Measurements from ENCODE around the gene APBA1.

APBA1 gene

DNA sequence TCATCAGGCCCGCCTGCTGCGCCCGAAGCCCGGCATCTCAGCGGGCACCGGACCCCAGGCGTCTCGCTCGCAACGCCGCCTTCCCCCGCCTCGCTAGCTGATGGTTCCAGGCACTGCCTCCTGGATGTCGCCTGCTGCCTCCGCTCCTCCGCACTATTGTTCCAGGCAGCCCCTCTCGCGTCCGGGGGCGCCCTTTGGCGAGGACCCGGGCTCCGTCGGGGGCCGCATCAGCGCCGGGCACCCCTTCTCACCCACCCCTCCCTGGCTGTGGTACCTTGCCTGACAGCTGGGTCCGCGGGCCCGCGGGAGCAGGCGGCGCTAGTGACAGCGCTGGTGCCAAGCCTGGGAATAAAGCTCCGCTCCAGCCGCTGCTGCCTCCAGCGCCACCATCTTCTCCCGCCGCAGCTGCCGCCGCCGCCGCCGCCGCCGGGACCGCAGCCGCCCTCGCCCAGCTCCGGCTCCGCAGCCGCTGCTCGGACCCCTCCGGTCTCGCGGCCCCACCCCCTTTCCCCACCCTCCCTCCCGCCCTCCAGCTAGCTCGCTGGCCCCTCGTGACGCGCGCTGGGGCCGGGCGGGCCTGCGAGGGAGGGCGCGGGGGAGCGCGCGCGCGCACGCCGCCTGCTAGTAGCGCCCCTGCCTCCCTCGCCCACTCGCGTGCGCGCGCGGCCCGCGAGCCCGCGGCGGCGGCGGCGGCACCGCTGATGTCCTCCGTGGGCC, at the start of gene APBA1:
Gene APBA1 (minus strand): TSS at position 493 of the 717 bp plus-strand sequence.
- no peak for DNase-seq (ENCODE audit: extremely low read depth in 1 of 2, low read depth in 1 of 2)

GRCh38 chr9:69719983-69720382, 47.8 kb upstream of the APBA1 start:
- DNase-seq (ENCODE audit: extremely low read depth in 1 of 2, low read depth in 1 of 2): no peak

GRCh38 chr9:69719367-69719766, 47.2 kb upstream of the APBA1 start:
- no peak for DNase-seq (ENCODE audit: extremely low read depth in 1 of 2, low read depth in 1 of 2)

DNA sequence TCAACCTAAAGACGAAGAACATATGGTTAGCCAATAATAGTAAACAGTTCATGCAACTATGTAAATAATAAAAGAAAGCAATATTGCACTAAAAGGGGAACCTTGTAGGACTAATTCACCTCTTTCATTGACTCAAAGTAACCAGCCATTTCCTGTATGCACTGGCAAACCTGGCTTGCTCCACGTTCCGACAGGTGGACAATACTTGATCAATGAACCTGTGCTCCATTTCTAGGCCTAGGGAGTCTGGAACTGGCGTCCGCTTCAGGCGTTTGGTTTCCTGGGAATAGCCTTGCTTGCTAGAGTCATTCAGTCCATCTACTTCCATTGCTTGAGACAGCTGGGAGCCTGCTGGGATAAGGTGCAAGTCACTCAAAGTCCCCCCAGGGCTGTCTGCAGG, 46.0 kb upstream of the APBA1 start:
- no peak for DNase-seq (ENCODE audit: extremely low read depth in 1 of 2, low read depth in 1 of 2)

DNA sequence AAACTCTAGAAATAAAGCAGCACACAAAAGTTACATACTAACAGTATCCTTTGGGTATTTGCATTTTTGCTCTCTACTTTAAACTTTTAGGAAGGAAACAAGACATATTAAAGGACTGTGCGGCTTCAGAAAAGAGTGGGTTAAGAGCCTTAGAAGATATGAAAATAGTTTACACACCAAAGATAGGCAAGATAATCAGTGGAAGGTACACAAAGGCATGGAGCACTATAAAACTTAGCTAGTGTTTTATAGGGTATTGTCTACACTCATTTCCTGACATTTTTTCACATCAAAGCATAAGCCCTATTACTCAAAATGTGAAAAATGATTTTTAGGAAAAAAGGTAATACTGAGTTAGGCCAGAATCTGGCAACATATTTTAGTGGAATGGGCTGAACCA, 43.7 kb upstream of the APBA1 start:
- DNase-seq (ENCODE audit: extremely low read depth in 1 of 2, low read depth in 1 of 2): no peak

DNA sequence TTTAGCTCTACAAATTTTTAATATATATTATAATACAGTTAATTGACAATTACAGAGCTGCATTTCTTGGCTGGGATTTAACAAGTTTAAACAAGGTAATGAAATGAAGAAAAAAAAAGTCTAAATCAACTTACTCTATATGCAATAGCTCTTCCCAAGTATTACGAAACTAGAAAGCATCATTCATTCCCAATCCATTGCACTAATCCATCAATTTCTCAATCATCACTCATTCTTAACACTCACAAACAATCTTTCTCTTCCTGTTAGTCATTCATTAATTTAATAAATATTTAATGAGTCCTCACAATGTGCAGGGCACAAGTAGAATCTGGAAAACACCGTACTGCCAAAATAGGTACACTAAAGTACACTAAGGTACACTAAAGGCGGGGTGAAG, 42.9 kb upstream of the APBA1 start:
- no peak for DNase-seq (ENCODE audit: extremely low read depth in 1 of 2, low read depth in 1 of 2)

GRCh38 chr9:69697475-69697874, 25.3 kb upstream of the APBA1 start:
- no peak for DNase-seq (ENCODE audit: extremely low read depth in 1 of 2, low read depth in 1 of 2)

GRCh38 chr9:69696802-69697201, 24.6 kb upstream of the APBA1 start:
- DNase-seq (ENCODE audit: extremely low read depth in 1 of 2, low read depth in 1 of 2): no peak

- no peak for DNase-seq (ENCODE audit: extremely low read depth in 1 of 2, low read depth in 1 of 2)
Observed at GRCh38 chr9:69689991-69690538, 17.9 kb upstream of the APBA1 start.

DNA sequence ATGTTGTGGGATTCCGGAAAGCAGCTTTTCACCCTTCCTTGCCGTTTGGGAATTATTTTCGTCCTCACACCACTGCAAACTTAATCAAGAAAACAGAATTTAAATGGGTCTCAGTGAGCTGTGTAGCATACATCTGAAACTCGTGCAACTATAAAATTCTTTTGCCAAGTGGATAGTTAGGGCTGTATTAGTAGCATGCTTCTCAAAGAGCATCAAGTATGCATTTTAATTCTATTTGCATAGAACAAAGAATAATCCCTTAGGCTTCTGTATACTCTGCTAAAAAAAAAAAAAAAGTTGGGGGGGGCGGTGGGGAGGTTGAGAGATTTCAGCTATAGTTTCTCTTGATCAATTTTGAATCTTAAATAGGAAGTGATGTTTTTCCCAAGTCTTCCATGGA, 11.8 kb upstream of the APBA1 start:
- no peak for DNase-seq (ENCODE audit: extremely low read depth in 1 of 2, low read depth in 1 of 2)

DNA sequence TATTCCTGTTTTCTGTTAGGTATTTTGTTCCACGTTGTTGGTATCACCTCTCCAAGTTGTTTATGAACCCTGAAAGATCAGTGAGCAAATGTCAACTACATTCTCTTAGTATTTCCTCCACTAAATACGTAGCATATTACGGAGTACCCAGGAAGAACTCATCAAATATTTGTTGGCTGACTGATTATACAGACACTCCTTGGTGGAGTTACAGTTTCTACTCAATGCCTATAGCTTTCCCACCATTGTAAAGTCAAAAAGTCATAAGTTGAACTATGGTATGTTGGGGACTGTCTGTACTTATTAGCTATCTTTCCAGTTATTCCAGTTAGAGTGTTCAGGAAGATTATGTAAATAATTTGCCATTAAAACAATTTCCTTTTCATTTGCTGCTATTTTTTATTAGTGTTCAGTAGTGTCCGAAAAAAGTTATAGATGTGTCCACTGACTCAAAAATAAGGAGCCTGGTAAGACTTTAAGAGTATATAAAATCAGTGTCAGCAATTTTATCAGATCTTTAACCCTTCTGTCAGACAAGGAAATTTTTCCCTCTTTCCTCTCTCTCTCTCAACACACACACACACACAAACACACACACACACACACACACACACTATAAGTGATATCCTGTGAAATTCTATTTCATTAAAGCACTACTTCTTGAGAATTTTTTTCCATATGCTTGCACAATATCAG, 6.8 kb upstream of the APBA1 start:
- no peak for DNase-seq (ENCODE audit: extremely low read depth in 1 of 2, low read depth in 1 of 2)

DNA sequence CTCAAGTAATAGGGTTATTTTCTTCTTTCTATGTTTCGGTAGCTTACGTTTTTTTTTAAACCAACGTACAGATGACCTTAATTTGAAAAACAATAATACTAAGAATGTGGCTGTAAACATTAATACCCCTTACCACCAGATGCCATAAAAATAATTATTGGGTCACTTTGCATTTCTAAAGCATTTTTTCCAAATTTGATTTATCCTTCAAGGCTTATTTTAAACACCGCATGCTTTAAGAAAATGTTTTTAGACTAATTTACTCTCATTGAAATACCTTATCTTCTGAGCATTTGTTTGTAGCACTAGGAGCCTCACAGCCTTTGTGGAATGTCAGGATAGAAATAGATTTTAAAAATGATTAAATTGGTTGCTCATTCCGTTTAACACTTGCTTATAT, 5.8 kb upstream of the APBA1 start:
- no peak for DNase-seq (ENCODE audit: extremely low read depth in 1 of 2, low read depth in 1 of 2)

- DNase-seq (ENCODE audit: extremely low read depth in 1 of 2, low read depth in 1 of 2): no peak
Observed at GRCh38 chr9:69675563-69675962, 3.4 kb upstream of the APBA1 start.

DNA sequence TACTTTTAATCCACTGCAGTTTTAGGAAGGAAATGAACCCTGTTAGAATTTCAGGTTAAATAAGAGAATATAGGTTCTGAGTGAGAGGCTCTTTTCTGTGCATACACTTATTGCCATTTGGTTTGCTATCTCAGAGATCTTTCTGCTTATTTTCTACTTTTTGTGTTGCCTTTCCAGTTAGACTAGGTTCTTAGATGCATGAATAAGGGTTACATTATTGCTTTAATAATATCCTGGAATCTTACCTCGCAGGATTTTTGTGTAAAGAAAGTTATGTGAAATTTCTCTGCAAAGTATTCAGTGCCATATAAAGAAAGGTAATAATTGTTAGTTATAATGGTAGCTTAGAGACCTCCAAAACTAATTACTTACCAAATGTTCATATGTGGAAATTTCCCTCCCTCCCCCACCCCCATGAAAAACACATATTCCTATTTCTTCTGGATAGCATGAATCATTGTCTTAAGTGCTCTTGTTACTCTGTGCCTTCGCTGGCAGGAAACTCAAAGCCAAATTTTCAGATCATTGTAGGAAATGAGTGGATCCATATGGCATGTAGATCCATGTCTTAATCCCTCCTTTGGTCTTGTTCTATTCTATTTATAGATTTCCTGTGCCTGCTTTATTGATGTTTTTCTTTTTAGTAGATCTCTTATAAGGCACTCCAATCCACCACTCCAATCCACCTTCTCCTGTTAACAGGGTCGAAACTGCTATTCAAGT, 2.7 kb upstream of the APBA1 start:
- no peak for DNase-seq (ENCODE audit: extremely low read depth in 1 of 2, low read depth in 1 of 2)

- DNase-seq (ENCODE audit: extremely low read depth in 1 of 2, low read depth in 1 of 2): no peak
Observed at GRCh38 chr9:69674112-69674685, 2.0 kb upstream of the APBA1 start.

GRCh38 chr9:69673311-69673640, 1.1 kb upstream of the APBA1 start:
- DNase-seq (ENCODE audit: extremely low read depth in 1 of 2, low read depth in 1 of 2): no peak

DNA sequence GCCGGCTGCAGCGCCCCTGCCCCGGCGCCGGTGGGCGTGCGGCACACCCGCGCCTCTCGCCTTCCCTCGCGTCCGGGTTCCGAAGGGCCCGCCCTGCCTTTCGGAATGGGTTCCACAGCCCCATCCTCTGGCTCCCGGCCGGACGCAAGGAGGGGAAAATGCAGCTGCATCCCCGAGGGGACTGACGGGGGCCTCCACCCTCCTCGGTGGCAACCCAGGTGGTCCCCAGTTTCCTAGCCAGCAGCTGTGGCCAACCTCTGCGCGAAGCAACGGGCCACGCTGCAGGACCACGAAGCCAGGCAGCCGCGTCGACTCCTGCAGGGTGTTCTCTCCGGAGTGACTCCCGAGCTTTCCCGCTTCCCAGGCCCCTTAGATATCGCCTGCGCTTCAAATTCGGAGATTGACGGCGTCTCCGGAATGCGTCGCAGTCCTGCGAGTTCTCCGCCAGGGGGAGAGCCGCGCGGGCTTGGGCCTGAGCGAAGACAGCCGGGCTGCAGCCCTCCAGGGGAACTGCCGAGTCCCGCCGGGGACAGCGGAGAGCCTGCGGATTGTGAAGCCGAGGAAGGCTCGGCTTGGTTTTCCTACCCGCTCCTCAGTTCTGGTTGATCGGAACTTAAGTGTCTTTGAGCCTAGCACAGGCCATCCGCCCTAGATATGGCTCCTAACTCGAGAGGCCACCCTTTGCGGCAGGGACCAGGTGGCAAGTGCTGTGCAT, 582 bp upstream of the APBA1 start:
- peak in 1 of 2 donors; percentile 48 for DNase-seq (ENCODE audit: extremely low read depth in 1 of 2, low read depth in 1 of 2)

- no peak for DNase-seq (ENCODE audit: extremely low read depth in 1 of 2, low read depth in 1 of 2)
Observed at GRCh38 chr9:69671311-69671878, 776 bp downstream of the APBA1 start.

- no peak for DNase-seq (ENCODE audit: extremely low read depth in 1 of 2, low read depth in 1 of 2)
Observed at GRCh38 chr9:69667306-69667705, 4.9 kb downstream of the APBA1 start.

DNA sequence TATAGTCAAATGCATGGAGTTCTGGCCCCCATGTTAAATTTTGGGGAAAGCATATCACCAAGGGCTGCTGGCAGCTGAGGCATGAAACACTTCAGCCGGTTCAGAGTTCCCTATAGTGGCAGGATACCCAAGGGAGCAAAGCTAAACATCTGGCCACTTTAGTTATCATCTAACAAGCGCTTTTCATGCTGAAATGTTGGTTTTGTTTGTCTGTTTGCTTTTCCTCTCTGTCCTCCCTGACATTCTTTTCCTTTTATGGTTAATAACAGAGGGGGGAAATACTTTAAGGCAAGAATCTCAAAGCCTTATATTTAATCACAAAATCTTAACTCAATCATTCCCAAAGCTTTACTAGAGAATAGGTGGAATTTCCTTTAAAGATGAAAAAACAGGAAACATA, 11.9 kb downstream of the APBA1 start:
- no peak for DNase-seq (ENCODE audit: extremely low read depth in 1 of 2, low read depth in 1 of 2)
